Neutrophil (primary cell): Measurements from ENCODE around the gene FOXA1.
"Not testable (repeated sequence)": the region's sequence is repeated elsewhere in the genome, so short reads cannot be mapped to it uniquely, and the experiment has no call there.

Source experiments
- H3K27ac ChIP-seq: fragments of 200-600 bp; sonication (generic); 2 replicates; pipeline ENCODE4 v1.5.1; 2016; ENCODE audit warnings: mild to moderate bottlenecking, moderate library complexity
- H3K27me3 ChIP-seq: fragments of 200-600 bp; sonication (generic); 2 replicates; pipeline ENCODE4 v1.6.0; 2016; ENCODE audit warnings: mild to moderate bottlenecking
- H3K36me3 ChIP-seq: fragments of 200-600 bp; sonication (generic); 2 replicates; pipeline ENCODE4 v1.5.1; 2017
- H3K4me1 ChIP-seq, 2 experiments: fragments of 200-600 bp in 1 of 2; sonication (generic) in 1 of 2; 1 replicate in 1 of 2; 2 replicates in 1 of 2; pipeline versions ENCODE4 v1.5.1 to v1.6.1; 2013 to 2016; ENCODE audit warnings: low read depth in 1 of 2, low read length in 1 of 2, mild to moderate bottlenecking in 1 of 2, moderate library complexity in 1 of 2; ENCODE audit not compliant: control insufficient read depth in 1 of 2, insufficient read depth in 1 of 2
- H3K4me3 ChIP-seq, 2 experiments: fragments of 200-600 bp in 1 of 2; sonication (generic) in 1 of 2; 1 replicate in 1 of 2; 2 replicates in 1 of 2; pipeline ENCODE4 v1.5.1; 2013 to 2016; ENCODE audit warnings: low read depth in 1 of 2, low read length in 1 of 2, mild to moderate bottlenecking in 1 of 2, moderate library complexity in 1 of 2
- H3K9me3 ChIP-seq: fragments of 200-600 bp; sonication (generic); 2 replicates; pipeline ENCODE4 v1.5.1; 2016
- CTCF ChIP-seq: fragments of 200-600 bp; sonication (generic); IDR thresholded peaks from 2 replicates; pipeline ENCODE4 v1.5.1; 2016; ENCODE audit warnings: antibody characterized with exemption

FOXA1 gene

GRCh38 chr14:37565550-37565949, 29.5 kb downstream of the FOXA1 start:
- H3K27me3 ChIP-seq = no peaks in the 10 kb centered on the region
- H3K4me3 ChIP-seq = no peak overlapping the region
- no peaks in the 10 kb centered on the region for H3K4me1 ChIP-seq
- no peaks in the 10 kb centered on the region for H3K36me3 ChIP-seq
- H3K27ac ChIP-seq = no peak overlapping the region
- H3K9me3 ChIP-seq = no peaks in the 10 kb centered on the region
- TF ChIP-seq CTCF = no peak

- no peak for TF ChIP-seq CTCF
- H3K4me3 ChIP-seq = no peak overlapping the region
- no peaks in the 10 kb centered on the region for H3K27me3 ChIP-seq
- no peaks in the 10 kb centered on the region for H3K4me1 ChIP-seq
- no peaks in the 10 kb centered on the region for H3K36me3 ChIP-seq
- H3K9me3 ChIP-seq = no peaks in the 10 kb centered on the region
- no peak overlapping the region for H3K27ac ChIP-seq
Observed at GRCh38 chr14:37563189-37563588, 31.9 kb downstream of the FOXA1 start.

GRCh38 chr14:37559386-37559785, 35.7 kb downstream of the FOXA1 start:
- H3K4me3 ChIP-seq = no peak overlapping the region
- H3K36me3 ChIP-seq = no peaks in the 10 kb centered on the region
- H3K27me3 ChIP-seq = no peaks in the 10 kb centered on the region
- H3K4me1 ChIP-seq = no peaks in the 10 kb centered on the region
- no peak overlapping the region for H3K27ac ChIP-seq
- H3K9me3 ChIP-seq = no peaks in the 10 kb centered on the region
- no peak for TF ChIP-seq CTCF

- no peak overlapping the region for H3K27ac ChIP-seq
Observed at GRCh38 chr14:37558740-37559139, 36.3 kb downstream of the FOXA1 start.

GRCh38 chr14:37555596-37555995, 39.5 kb downstream of the FOXA1 start:
- H3K27ac ChIP-seq, H3K36me3 ChIP-seq, H3K27me3 ChIP-seq, H3K4me3 ChIP-seq, H3K4me1 ChIP-seq, H3K9me3 ChIP-seq: not testable (repeated sequence)

More at GRCh38 chr14:37558740-37559139, 36.3 kb downstream of the FOXA1 start:
- Histone ChIP-seq H3K9me3 (no peaks in the 10 kb centered on the region), H3K4me3 (no peak overlapping the region), H3K4me1 (no peaks in the 10 kb centered on the region), H3K36me3 (no peaks in the 10 kb centered on the region), H3K27me3 (no peaks in the 10 kb centered on the region)
- TF ChIP-seq CTCF = no peak

- no peak for TF ChIP-seq CTCF
- no peak overlapping the region for H3K4me3 ChIP-seq
- no peak overlapping the region for H3K27ac ChIP-seq
- no peaks in the 10 kb centered on the region for H3K9me3 ChIP-seq
- no peaks in the 10 kb centered on the region for H3K36me3 ChIP-seq
- no peaks in the 10 kb centered on the region for H3K27me3 ChIP-seq
- H3K4me1 ChIP-seq = no peaks in the 10 kb centered on the region
Observed at GRCh38 chr14:37553935-37554550, 41.0 kb downstream of the FOXA1 start.
